Lower lobe of right lung (tissue), 2 donors: Measurements from ENCODE around the gene CHD2. TPM values are rescaled to one million over a fixed set of nuclear protein-coding genes. Genes with fewer than 3 reads are reported as not detected.
"Not testable (repeated sequence)": the region's sequence is repeated elsewhere in the genome, so short reads cannot be mapped to it uniquely, and the experiment has no call there.

Experiments
- ATAC-seq, 2 donors: fragments of 200-7000 bp; cut with Tn5 transposase; one replicate each; pipeline ENCODE4 v1.9.1; 2020 to 2022; ENCODE audit warnings: mild to moderate bottlenecking in 2 of 2, moderate library complexity in 2 of 2
- DNase-seq: peaks from one replicate; pipeline ENCODE4 v3.0.0-alpha.2; 2020
- H3K27ac ChIP-seq: fragments of 200-600 bp; one replicate; pipeline ENCODE4 v1.8.0; 2022
- H3K27me3 ChIP-seq: fragments of 200-600 bp; one replicate; pipeline ENCODE4 v1.8.0; 2022; ENCODE audit warnings: low read depth
- H3K36me3 ChIP-seq: fragments of 200-600 bp; one replicate; pipeline ENCODE4 v1.8.0; 2022; ENCODE audit warnings: mild to moderate bottlenecking
- H3K4me1 ChIP-seq: fragments of 200-600 bp; one replicate; pipeline ENCODE4 v1.8.0; 2022
- H3K4me3 ChIP-seq: fragments of 200-600 bp; one replicate; pipeline ENCODE4 v1.8.0; 2022; ENCODE audit warnings: mild to moderate bottlenecking
- H3K9me3 ChIP-seq: fragments of 200-600 bp; one replicate; pipeline ENCODE4 v1.8.0; 2022
- CTCF ChIP-seq: fragments of 200-600 bp; IDR thresholded peaks from one replicate; pipeline ENCODE4 v1.8.0; 2022; ENCODE audit warnings: antibody characterized with exemption, mild to moderate bottlenecking
- intact Hi-C: fragments of 100-400 bp; cut with DNase I; formaldehyde crosslinking; loops from one replicate; pipeline ENCODE4 v1.11.0; 2022
- total RNA-seq: library from RNA; stranded (reverse); fragmentation: NEBNext Ultra II Directional; extraction: Animal tissue kit (Norgen Biotek cat#: 25700); gene quantifications from one replicate; pipeline ENCODE4 v1.2.1, GENCODE V29; 2021
- donor health status: DM: no; HTN: yes; CAD: no; lungs with severe emphysema.

CHD2 gene
- total RNA-seq, 1 donor from 2014 or later = 158 TPM

- ATAC-seq = peak; percentile 54 to 67
- Histone ChIP-seq H3K4me3 (no peak overlapping the region), H3K9me3 (no peaks in the 10 kb centered on the region), H3K27me3 (no peaks in the 10 kb centered on the region), H3K36me3 (no peaks in the 10 kb centered on the region), H3K4me1 (peaks cover 10% of the 10 kb centered on the region), H3K27ac (peak overlapping the region; percentile 57)
- TF ChIP-seq CTCF = no peak
- no peak for DNase-seq
- intact Hi-C loops = no loop called here
Observed at GRCh38 chr15:92870010-92870591, 30.0 kb upstream of the CHD2 start.

GRCh38 chr15:92872967-92873366, 27.2 kb upstream of the CHD2 start:
- H3K4me3 ChIP-seq, H3K36me3 ChIP-seq, intact Hi-C loops, DNase-seq, H3K9me3 ChIP-seq, ATAC-seq, H3K27ac ChIP-seq, H3K27me3 ChIP-seq, H3K4me1 ChIP-seq: not testable (repeated sequence)

DNA sequence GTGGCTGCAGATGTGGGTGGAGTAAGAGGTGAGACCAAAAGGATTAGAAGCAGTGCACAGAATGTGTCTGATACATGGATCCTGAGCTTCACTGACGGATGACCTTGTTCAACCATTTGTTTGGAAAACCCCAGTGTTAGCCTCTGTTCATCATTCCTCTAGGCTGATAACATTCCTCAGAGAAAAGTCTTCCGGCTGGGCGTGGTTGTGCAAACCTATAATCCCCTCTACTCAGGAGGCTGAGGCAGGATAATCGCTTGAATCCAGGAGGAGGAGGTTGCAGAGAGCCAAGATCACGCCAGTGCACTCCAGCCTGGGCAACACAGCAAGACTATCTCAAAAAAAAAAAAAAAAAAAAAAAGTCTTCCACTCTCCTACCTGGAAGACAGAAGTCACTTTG, 23.1 kb upstream of the CHD2 start:
- TF ChIP-seq CTCF = no peak
- ATAC-seq = no peak
- no peak for DNase-seq
- Histone ChIP-seq H3K9me3 (no peaks in the 10 kb centered on the region), H3K27me3 (no peaks in the 10 kb centered on the region), H3K36me3 (no peaks in the 10 kb centered on the region), H3K4me1 (peaks cover 16% of the 10 kb centered on the region), H3K4me3 (no peak overlapping the region), H3K27ac (no peak overlapping the region)
- intact Hi-C loops = no loop called here

GRCh38 chr15:92877416-92877815, 22.7 kb upstream of the CHD2 start:
- no peak for TF ChIP-seq CTCF
- Histone ChIP-seq H3K27ac (no peak overlapping the region), H3K9me3 (no peaks in the 10 kb centered on the region), H3K36me3 (no peaks in the 10 kb centered on the region), H3K4me1 (peaks cover 17% of the 10 kb centered on the region), H3K4me3 (no peak overlapping the region), H3K27me3 (no peaks in the 10 kb centered on the region)
- no peak for ATAC-seq
- DNase-seq = no peak
- intact Hi-C loops = no loop called here

DNA sequence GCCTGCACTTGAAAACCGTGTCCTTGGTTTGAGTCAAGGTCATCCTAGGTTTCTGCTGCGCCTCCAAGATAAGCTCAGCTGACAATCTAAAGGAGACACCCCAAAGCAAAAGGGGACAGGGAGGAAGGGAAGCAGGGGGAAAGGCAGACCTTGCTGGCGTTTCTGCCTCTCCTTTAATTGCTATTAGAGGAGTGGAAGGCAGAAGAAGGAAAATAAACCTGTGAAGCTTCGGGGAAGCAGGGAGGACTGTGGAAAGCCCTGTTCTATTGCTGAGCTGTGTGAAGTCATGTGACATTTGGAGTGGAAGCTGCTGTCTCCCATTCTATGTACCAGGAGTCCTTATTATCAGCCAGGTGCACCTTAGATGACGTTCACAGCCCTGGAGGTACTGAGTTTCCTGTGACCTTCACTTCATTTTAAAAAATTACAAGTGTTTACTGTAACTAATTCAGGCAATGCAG, 21.5 kb upstream of the CHD2 start:
- DNase-seq (no peak), ATAC-seq (no peak)
- H3K36me3 ChIP-seq = no peaks in the 10 kb centered on the region
- H3K4me3 ChIP-seq = no peak overlapping the region
- peaks cover 17% of the 10 kb centered on the region for H3K4me1 ChIP-seq
- H3K27me3 ChIP-seq = no peaks in the 10 kb centered on the region
- H3K9me3 ChIP-seq = no peaks in the 10 kb centered on the region
- no peak for TF ChIP-seq CTCF
- H3K27ac ChIP-seq = peak overlapping the region; percentile 4
- intact Hi-C loops = no loop called here

GRCh38 chr15:92879949-92880725, 20.0 kb upstream of the CHD2 start:
- Histone ChIP-seq H3K9me3 (no peaks in the 10 kb centered on the region), H3K4me3 (no peak overlapping the region), H3K4me1 (peaks cover 17% of the 10 kb centered on the region), H3K27ac (peak overlapping the region; percentile 90), H3K27me3 (no peaks in the 10 kb centered on the region), H3K36me3 (no peaks in the 10 kb centered on the region)
- no peak for ATAC-seq
- no peak for TF ChIP-seq CTCF
- intact Hi-C loops = no loop called here
- no peak for DNase-seq
